ENCODE measurements around the gene P2RY12.
"Not testable (repeated sequence)": the region's sequence is repeated elsewhere in the genome, so short reads cannot be mapped to it uniquely, and the experiment has no call there.

The P2RY12 gene

DNA sequence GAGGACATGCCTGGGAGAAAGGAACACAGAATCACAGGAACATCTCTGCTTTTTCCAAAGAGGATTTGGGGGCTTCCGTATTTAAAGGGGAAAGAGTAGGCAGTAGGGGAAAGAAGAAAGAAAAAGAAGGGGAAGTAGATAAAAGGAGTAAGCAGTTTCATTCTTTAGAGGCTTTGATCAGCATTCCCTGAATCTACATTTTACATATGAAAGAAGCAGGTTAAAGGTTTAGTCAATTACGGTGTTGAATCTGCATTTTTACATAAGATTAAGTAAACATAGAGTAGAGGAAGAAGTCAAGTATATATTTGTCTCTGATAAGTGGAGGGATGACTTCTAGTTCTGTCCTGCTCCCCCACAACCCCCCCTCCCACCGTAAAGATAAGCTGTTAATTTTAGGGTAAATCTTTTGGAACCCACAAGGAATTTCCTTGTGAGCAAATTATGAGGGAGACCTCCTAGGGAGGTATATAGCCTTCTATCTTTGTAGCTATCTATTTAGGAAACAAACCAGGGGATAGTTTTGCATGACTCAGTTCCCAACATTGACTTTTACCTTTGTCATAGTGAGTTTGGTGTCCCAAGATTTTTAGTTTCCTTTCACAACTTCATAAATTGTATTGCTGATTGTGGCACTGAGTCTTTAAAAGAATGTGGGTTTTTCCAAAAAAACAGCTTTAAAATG is 8.7 kb upstream of the P2RY12 start:
- no peak for DNase-seq (ENCODE audit: low read depth in 1 of 2, low spot score in 1 of 2)

DNA sequence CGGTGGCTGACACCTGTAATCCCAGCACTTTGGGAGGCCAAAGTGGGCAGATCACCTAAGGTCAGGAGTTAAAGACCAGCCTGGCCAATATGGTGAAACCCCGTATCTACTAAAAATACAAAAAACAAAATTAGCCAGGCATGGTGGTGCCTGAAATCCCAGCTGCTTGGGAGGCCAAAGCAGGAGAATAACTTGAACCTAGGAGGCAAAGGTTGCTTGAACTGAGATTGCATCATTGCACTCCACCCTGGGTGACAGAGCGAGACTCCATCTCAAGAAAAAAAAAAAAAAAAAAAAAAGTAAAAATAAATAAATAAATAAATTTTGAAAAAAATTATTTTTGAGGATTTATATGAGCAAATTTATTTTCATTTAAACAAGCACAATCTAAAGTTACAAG is 7.6 kb upstream of the P2RY12 start:
- not testable (repeated sequence) for DNase-seq (ENCODE audit: low read depth in 1 of 2, low spot score in 1 of 2)

DNA sequence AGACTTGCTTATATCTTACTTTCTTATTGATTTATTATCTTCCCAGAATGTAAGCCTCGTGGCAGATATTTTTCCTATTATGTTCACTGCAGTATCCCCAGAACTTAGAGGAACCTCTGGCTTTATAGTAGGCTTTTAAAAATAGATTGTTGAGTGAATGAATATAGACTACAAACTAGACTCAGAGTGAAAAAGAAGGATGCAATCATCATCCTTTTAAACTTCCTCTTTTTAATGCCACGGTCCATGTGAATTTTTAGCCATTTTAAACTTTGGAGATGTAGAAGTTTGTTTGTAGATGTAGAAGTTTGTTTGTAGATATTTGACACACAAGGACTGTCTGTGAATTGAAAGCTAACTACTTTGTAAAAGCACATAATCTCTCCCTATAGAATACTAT is 7.2 kb upstream of the P2RY12 start:
- DNase-seq (ENCODE audit: low read depth in 1 of 2, low spot score in 1 of 2), result no peak

- DNase-seq (ENCODE audit: low read depth in 1 of 2, low spot score in 1 of 2), result no peak
Observed at GRCh38 chr3:151387842-151388241, 3.3 kb upstream of the P2RY12 start.

DNA sequence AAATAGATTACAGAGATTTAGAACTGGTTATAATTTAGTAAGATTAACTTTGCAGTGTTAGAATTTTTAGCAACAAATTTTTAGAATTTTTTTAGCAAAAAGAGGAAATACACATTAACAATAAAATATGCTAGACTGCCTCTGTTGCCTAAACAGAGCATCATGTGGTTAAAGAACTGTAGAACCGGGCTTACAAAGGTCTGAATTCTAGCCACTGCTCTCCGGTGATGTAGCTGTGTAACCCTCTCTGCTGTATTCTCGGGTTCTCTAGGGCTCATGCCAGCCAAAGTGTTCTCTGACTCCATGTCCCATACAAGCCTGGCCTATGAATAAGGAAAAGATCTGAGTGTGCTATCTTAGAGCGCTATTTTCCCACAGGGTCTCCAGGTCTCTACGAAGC is 2.9 kb upstream of the P2RY12 start:
- DNase-seq (ENCODE audit: low read depth in 1 of 2, low spot score in 1 of 2), result no peak

- DNase-seq (ENCODE audit: low read depth in 1 of 2, low spot score in 1 of 2), result no peak
Observed at GRCh38 chr3:151386056-151386455, 1.5 kb upstream of the P2RY12 start.

DNA sequence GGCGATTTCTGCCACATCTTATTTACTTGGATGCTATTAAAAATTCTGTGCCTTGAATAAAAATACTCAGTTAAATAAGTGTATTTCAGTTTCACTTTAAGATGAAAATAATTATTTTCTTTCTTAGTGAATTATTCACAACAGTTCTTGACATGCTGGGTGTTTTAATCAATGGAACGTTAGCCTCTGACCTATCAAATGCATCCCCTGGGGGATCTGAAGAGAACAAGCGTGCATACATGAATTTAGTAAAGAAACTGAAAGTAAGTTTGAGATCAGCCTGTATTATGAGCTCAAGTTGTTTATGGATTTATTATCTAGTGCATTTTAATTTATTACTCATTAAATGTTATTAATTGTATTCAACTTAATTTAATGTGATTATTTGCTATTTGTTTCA is 597 bp downstream of the P2RY12 start:
- DNase-seq (ENCODE audit: low read depth in 1 of 2, low spot score in 1 of 2), result no peak

DNA sequence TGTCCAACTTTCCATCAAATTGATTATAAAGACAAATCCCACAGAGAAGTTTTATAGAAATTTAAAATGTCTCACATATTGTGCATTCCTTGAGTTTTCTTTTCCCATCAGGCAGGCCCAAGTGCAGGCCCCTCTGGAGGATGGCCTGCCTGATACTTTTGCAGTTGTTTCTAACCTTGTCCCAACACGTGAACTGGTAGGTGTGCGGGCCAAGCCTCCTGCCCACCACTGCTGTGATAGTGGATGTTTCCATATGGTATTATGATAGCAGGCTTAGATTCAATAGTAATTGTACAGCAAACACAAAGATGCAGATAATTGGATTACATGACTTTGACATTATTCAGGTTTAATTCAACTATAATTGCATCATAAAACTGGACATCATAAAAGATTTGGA is 1.4 kb downstream of the P2RY12 start:
- no peak for DNase-seq (ENCODE audit: low read depth in 1 of 2, low spot score in 1 of 2)

DNA sequence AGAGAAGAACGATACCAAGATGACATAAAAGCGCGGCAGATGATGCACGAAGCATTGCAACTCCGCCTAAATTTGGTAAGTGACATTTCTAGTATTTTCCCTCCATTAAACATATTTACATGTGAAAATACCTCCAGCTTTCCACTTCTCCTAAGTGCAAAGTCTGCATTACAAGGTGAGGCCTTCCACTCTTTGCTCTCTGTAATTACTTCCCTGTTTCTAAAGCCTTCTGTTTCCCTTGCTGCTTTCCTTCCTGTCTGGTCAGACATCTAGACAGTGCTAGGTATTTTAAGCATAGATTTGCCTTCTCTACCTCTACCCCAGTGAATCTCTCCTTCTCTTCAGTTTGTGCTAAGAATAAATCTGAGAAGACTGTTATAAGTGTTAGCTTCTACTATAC is 1.9 kb downstream of the P2RY12 start:
- no peak for DNase-seq (ENCODE audit: low read depth in 1 of 2, low spot score in 1 of 2)

- DNase-seq (ENCODE audit: low read depth in 1 of 2, low spot score in 1 of 2), result no peak
Observed at GRCh38 chr3:151379083-151379734, 5.3 kb downstream of the P2RY12 start.

DNA sequence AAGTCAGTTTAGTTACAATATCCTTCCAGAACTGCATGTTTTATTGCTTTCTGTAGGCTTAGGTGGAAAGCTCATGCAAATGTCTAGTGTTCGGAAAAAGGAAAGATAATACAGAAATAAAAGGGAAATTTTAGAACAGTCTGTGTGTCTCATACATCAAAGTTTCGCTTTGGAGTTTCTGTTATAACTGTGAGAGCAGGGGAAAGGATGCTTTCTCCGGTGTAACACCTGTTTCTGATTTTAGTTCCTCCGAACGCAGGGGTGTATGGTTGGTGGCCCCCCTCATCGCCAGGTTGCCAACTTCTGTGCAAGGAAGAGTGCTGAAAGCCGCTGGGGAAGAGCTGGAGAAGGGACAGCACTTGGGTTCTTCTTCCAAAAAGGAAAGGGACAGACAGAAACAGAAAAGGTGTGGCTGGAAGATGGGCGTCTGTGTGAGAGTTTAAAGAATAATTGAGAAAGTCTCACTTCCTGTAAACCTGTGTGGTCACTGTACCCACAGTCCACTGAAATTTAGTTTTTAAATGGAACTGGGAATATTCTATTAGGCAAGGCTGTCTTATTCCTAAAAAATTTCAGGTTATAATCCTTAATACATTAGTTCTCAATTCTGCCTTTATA is 6.7 kb downstream of the P2RY12 start:
- DNase-seq (ENCODE audit: low read depth in 1 of 2, low spot score in 1 of 2), result no peak

DNA sequence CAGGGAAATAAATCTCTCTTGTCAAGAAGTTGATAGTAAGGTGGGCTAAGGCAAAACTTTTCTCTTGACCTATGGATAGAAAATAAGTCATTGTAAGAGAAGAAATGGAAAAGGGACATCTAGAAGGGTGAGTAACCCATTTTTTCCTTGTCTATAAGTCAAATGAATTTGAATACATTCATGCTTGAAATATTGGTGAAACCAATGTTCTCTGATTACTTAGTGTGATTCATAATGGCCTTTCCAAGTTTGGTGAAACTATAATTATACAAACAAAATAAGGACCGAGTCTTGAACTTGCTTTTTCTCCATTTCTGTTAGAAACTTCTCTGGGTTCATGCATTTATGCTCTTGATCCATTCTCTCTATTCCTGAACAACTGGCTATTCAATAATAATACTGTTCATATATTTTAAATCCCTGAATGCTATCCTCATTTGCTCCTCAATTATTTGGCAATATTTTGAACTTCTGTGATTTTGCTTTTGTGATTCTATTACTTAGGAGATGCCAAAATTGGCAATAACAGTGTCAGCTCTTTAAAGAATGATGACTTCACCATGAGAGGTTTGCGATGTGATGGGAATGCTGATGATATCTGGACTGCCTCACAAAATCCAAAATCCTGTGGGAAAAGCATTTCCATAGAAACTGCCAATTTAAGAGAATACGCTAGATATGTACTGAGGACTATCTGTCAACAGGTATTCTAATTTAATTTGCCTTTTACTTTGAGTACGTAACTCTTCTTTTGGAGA is 12.3 kb downstream of the P2RY12 start:
- DNase-seq (ENCODE audit: low read depth in 1 of 2, low spot score in 1 of 2), result no peak

GRCh38 chr3:151371526-151371925 is 13.0 kb downstream of the P2RY12 start:
- DNase-seq (ENCODE audit: low read depth in 1 of 2, low spot score in 1 of 2), result no peak

- DNase-seq (ENCODE audit: low read depth in 1 of 2, low spot score in 1 of 2), result no peak
Observed at GRCh38 chr3:151367448-151367847, 17.1 kb downstream of the P2RY12 start.

GRCh38 chr3:151366993-151367392 is 17.6 kb downstream of the P2RY12 start:
- DNase-seq (ENCODE audit: low read depth in 1 of 2, low spot score in 1 of 2), result no peak

DNA sequence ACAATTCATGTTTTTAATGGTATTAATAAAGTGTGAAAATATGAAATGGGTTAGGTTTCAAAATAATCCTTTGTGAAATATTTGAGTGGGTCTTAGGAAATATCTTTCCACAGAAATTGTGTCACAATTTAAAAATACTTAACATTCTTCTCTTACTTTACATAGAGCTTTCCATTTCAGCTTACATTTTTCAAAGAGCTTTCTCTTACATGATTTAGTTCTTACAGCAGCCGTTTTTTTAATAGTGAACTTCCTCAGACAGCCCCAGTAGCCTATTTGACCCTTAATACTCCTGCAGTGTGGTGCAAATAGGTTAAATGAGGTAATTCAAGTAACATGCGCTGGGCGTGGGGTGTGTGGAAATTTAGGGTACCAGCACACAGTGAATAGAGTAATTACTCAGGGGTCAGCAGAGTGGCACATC is 21.8 kb downstream of the P2RY12 start:
- DNase-seq (ENCODE audit: low read depth in 1 of 2, low spot score in 1 of 2), result no peak

DNA sequence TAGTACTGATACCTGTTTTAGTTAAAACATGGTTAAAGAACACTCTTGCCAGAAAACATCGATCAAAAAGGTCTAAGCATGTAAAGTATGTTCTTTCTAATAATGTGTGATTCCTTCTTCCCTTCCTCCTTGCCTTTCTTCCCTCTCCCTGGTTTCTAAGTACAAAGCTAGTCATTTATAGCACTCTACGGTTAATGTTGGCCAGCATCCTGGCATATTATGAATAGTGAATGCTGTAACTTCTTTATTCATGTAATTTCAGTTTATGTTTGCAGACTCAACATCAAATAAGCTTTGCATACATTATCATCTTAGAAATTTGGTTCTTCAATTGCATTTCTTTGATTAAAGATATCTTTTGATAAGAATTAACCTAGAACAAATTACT is 27.1 kb downstream of the P2RY12 start:
- no peak for DNase-seq (ENCODE audit: low read depth in 1 of 2, low spot score in 1 of 2)

GRCh38 chr3:151356794-151357462 is 27.6 kb downstream of the P2RY12 start:
- no peak for DNase-seq (ENCODE audit: low read depth in 1 of 2, low spot score in 1 of 2)

DNA sequence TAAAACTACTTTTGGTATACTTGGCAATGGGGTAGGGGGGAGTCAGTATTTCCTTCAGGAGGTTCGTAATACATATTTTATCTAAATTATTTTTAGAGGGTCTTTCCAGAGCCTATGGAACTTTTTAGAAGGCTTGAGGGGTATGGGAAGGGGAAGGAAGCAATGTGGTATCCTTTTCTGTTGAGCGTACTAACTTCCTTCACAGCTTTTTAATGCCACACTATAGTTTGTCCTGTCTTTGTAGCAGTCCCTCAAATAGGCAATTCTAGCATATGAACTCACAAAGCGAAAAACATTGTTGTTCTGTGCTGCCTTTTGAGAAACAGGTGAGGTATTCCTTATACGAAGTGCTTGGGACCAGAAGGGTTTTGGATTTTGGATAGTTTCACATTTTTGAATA is 32.9 kb downstream of the P2RY12 start:
- DNase-seq (ENCODE audit: low read depth in 1 of 2, low spot score in 1 of 2), result no peak

GRCh38 chr3:151351219-151351618 is 33.3 kb downstream of the P2RY12 start:
- DNase-seq (ENCODE audit: low read depth in 1 of 2, low spot score in 1 of 2), result no peak

DNA sequence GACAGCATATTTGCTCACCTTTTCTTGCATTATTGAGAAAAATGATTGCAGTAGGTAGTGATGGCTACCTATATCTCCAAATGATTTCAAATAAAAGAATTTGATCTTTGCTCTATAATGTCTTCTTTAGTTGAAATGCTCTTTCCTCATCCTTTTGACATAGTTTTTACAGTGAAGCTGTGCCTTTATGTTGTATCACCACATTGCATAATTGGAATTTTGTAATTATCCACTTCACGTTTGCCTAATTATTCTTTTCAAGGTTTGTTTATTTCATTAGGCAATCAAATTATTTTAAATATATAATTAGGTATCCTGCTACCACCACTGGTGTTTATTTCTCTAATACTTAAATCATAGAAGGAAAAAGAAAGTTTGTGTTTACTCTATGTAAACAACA is 33.9 kb downstream of the P2RY12 start:
- no peak for DNase-seq (ENCODE audit: low read depth in 1 of 2, low spot score in 1 of 2)

Measured in stimulated activated CD4-positive, alpha-beta T cell treated with anti-CD3 and anti-CD28 coated beads, Interleukin-15, amount 100 ng/mL, for 1 hour (primary cell).